HEK293T (cell line): ENCODE data around the gene CD47.

Experiments
- ARNT ChIP-seq: fragments of 450-650 bp; IDR thresholded peaks from 2 replicates; pipeline ENCODE4 v1.6.1; 2017; ENCODE audit warnings: mild to moderate bottlenecking
- BHLHE40 ChIP-seq: fragments of 450-650 bp; IDR thresholded peaks from 2 replicates; pipeline ENCODE4 v1.6.1; 2016; ENCODE audit warnings: mild to moderate bottlenecking, moderate library complexity, borderline replicate concordance
- CTBP1 ChIP-seq: fragments of 450-650 bp; IDR thresholded peaks from 2 replicates; pipeline ENCODE4 v1.6.1; 2016; ENCODE audit warnings: borderline replicate concordance
- ELF4 ChIP-seq: fragments of 450-650 bp; IDR thresholded peaks from 2 replicates; pipeline ENCODE4 v1.6.1; 2017; ENCODE audit warnings: antibody characterized with exemption
- FOXA1 ChIP-seq: fragments of 450-650 bp; IDR thresholded peaks from 2 replicates; pipeline ENCODE4 v1.6.1; 2016; ENCODE audit warnings: mild to moderate bottlenecking
- FOXK2 ChIP-seq: fragments of 450-650 bp; IDR thresholded peaks from 2 replicates; pipeline ENCODE4 v1.6.1; 2016; ENCODE audit warnings: mild to moderate bottlenecking
- FOXM1 ChIP-seq: fragments of 450-650 bp; IDR thresholded peaks from 2 replicates; pipeline ENCODE4 v1.6.1; 2017; ENCODE audit warnings: mild to moderate bottlenecking, borderline replicate concordance
- HDGF ChIP-seq: fragments of 450-650 bp; IDR thresholded peaks from 2 replicates; pipeline ENCODE4 v1.6.1; 2017; ENCODE audit warnings: antibody characterized with exemption, borderline replicate concordance
- L3MBTL2 ChIP-seq: fragments of 450-650 bp; conservative IDR thresholded peaks from 2 replicates; pipeline ENCODE4 v1.6.1; 2016; ENCODE audit warnings: mild to moderate bottlenecking
- LEF1 ChIP-seq: fragments of 450-650 bp; IDR thresholded peaks from 2 replicates; pipeline ENCODE4 v1.6.1; 2017; ENCODE audit warnings: mild to moderate bottlenecking, borderline replicate concordance
- SP1 ChIP-seq: fragments of 450-650 bp; IDR thresholded peaks from 2 replicates; pipeline ENCODE4 v1.6.1; 2017
- SUZ12 ChIP-seq: fragments of 450-650 bp; IDR thresholded peaks from 2 replicates; pipeline ENCODE4 v1.6.1; 2016; ENCODE audit warnings: mild to moderate bottlenecking
- TARDBP ChIP-seq: fragments of 450-650 bp; IDR thresholded peaks from 2 replicates; pipeline ENCODE4 v1.6.1; 2016
- ZNF384 ChIP-seq: fragments of 450-650 bp; IDR thresholded peaks from 2 replicates; pipeline ENCODE4 v1.6.1; 2016

GRCh38 chr3:108018552-108018951, 72.3 kb downstream of the CD47 start:
- no peak for TF ChIP-seq SP1
- no peak for TF ChIP-seq ZNF384
- TF ChIP-seq CTBP1, result no peak
- TF ChIP-seq SUZ12, result no peak
- TF ChIP-seq FOXM1, result no peak
- TF ChIP-seq BHLHE40, result no peak
- no peak for TF ChIP-seq ELF4
- no peak for TF ChIP-seq L3MBTL2
- TF ChIP-seq FOXA1, result no peak
- TF ChIP-seq HDGF, result no peak
- TF ChIP-seq TARDBP, result no peak
- TF ChIP-seq FOXK2, result no peak
- TF ChIP-seq LEF1, result no peak
- no peak for TF ChIP-seq ARNT
